H9 (cell line): ENCODE measurements around the gene SURF2. TPM values are rescaled to one million over a fixed set of nuclear protein-coding genes. Genes with fewer than 3 reads are reported as not detected.

Source experiments
- DNase-seq: peaks from one replicate; pipeline ENCODE4 v3.0.0-alpha.2; 2017
- H2AFZ ChIP-seq: one replicate; pipeline ENCODE4 v1.6.1; 2013; ENCODE audit warnings: mild to moderate bottlenecking, low read length, control low read depth, moderate library complexity
- H2AK5ac ChIP-seq: 2 replicates; pipeline ENCODE4 v1.6.1; 2013; ENCODE audit warnings: low read length, control low read depth, mixed read lengths; ENCODE audit not compliant: insufficient read length
- H2BK120ac ChIP-seq: one replicate; pipeline ENCODE4 v1.6.1; 2013; ENCODE audit warnings: low read depth, mild to moderate bottlenecking, low read length, control low read depth, inconsistent platforms; ENCODE audit not compliant: poor library complexity, severe bottlenecking
- H2BK12ac ChIP-seq: 2 replicates; pipeline ENCODE4 v1.6.1; 2013; ENCODE audit warnings: low read length, control low read depth, mixed read lengths, low read depth; ENCODE audit not compliant: insufficient read length
- H2BK15ac ChIP-seq: 2 replicates; pipeline ENCODE4 v1.6.1; 2013; ENCODE audit warnings: low read depth, low read length, control low read depth
- H2BK20ac ChIP-seq: one replicate; pipeline ENCODE4 v1.6.1; 2013; ENCODE audit warnings: low read depth, mild to moderate bottlenecking, low read length, control low read depth, inconsistent platforms; ENCODE audit not compliant: poor library complexity, severe bottlenecking
- H2BK5ac ChIP-seq: 2 replicates; pipeline ENCODE4 v1.6.1; 2013; ENCODE audit warnings: low read length, control low read depth, mixed read lengths; ENCODE audit not compliant: insufficient read length
- H3K14ac ChIP-seq: 2 replicates; pipeline ENCODE4 v1.6.1; 2013; ENCODE audit warnings: low read length, control low read depth; ENCODE audit not compliant: insufficient read depth
- H3K18ac ChIP-seq: 2 replicates; pipeline ENCODE4 v1.6.1; 2013; ENCODE audit warnings: low read depth, mild to moderate bottlenecking, mixed read lengths, low read length, control low read depth; ENCODE audit not compliant: insufficient read length
- H3K23ac ChIP-seq: 2 replicates; pipeline ENCODE4 v1.6.1; 2013; ENCODE audit warnings: low read length, control low read depth, mixed read lengths, low read depth; ENCODE audit not compliant: insufficient read length
- H3K23me2 ChIP-seq: 2 replicates; pipeline ENCODE4 v1.6.1; 2013; ENCODE audit warnings: low read depth, mild to moderate bottlenecking, mixed read lengths, low read length, control low read depth; ENCODE audit not compliant: insufficient read length, poor library complexity, severe bottlenecking
- H3K27ac ChIP-seq: 2 replicates; pipeline ENCODE4 v1.5.1; 2013; ENCODE audit warnings: low read length, control low read depth, mixed read lengths, low read depth; ENCODE audit not compliant: insufficient read length
- H3K27me3 ChIP-seq: 2 replicates; pipeline ENCODE4 v1.6.1; 2013; ENCODE audit warnings: low read length, control low read depth, inconsistent platforms; ENCODE audit not compliant: insufficient read depth
- H3K4ac ChIP-seq: 2 replicates; pipeline ENCODE4 v1.6.1; 2013; ENCODE audit warnings: low read depth, mild to moderate bottlenecking, control low read depth, inconsistent platforms, low read length, moderate library complexity
- H3K4me1 ChIP-seq: 2 replicates; pipeline ENCODE4 v1.6.1; 2013; ENCODE audit warnings: low read length, control low read depth, inconsistent platforms; ENCODE audit not compliant: insufficient read depth
- H3K4me2 ChIP-seq: 2 replicates; pipeline ENCODE4 v1.6.1; 2013; ENCODE audit warnings: low read length, control low read depth, mixed read lengths; ENCODE audit not compliant: insufficient read length, insufficient read depth
- H3K56ac ChIP-seq: 2 replicates; pipeline ENCODE4 v1.6.1; 2013; ENCODE audit warnings: low read depth, mild to moderate bottlenecking, mixed read lengths, low read length, control low read depth; ENCODE audit not compliant: insufficient read length
- H3K79me1 ChIP-seq: 2 replicates; pipeline ENCODE4 v1.6.1; 2013; ENCODE audit warnings: low read depth, mild to moderate bottlenecking, moderate library complexity, low read length, control low read depth, inconsistent platforms; ENCODE audit not compliant: insufficient read depth, poor library complexity, severe bottlenecking
- H3K79me2 ChIP-seq: 2 replicates; pipeline ENCODE4 v1.6.1; 2013; ENCODE audit warnings: low read length, control low read depth, inconsistent platforms; ENCODE audit not compliant: insufficient read depth
- H3K9ac ChIP-seq: 2 replicates; pipeline ENCODE4 v1.6.1; 2013; ENCODE audit warnings: low read length, control low read depth, mixed read lengths; ENCODE audit not compliant: insufficient read length; ENCODE audit errors: extremely low read depth
- H3K9me3 ChIP-seq: one replicate; pipeline ENCODE4 v1.6.1; 2013; ENCODE audit warnings: low read depth, low read length, inconsistent platforms; ENCODE audit not compliant: control insufficient read depth
- H3T11ph ChIP-seq: one replicate; pipeline ENCODE4 v1.6.1; 2013; ENCODE audit warnings: mild to moderate bottlenecking, low read length, control low read depth, inconsistent platforms
- H4K20me1 ChIP-seq: one replicate; pipeline ENCODE4 v1.6.1; 2013; ENCODE audit not compliant: control insufficient read depth, insufficient read length, insufficient read depth
- H4K5ac ChIP-seq: 2 replicates; pipeline ENCODE4 v1.6.1; 2013; ENCODE audit warnings: low read depth, mild to moderate bottlenecking, mixed read lengths, low read length, control low read depth; ENCODE audit not compliant: insufficient read length
- H4K8ac ChIP-seq: replicated peaks from 2 replicates; pipeline ENCODE4 v1.6.1; 2013; ENCODE audit warnings: low read length, control low read depth, mixed read lengths, low read depth; ENCODE audit not compliant: insufficient read length
- H4K91ac ChIP-seq: 2 replicates; pipeline ENCODE4 v1.6.1; 2013; ENCODE audit warnings: low read depth, mild to moderate bottlenecking, moderate library complexity, mixed read lengths, low read length, control low read depth; ENCODE audit not compliant: insufficient read length
- H3K27ac Mint-ChIP-seq, 3 experiments: 2 replicates in 2 of 3; 3 replicates in 1 of 3; pipeline ENCODE4 v1.8.0; 2020 to 2021; ENCODE audit warnings: mixed read lengths in 3 of 3, mild to moderate bottlenecking in 1 of 3, moderate library complexity in 1 of 3
- H3K27me3 Mint-ChIP-seq: 2 replicates; pipeline ENCODE4 v1.8.0; 2021; ENCODE audit warnings: low read depth, mild to moderate bottlenecking, moderate library complexity, mixed read lengths
- H3K36me3 Mint-ChIP-seq, 3 experiments: 2 replicates in 2 of 3; 3 replicates in 1 of 3; pipeline ENCODE4 v1.8.0; 2020 to 2021; ENCODE audit warnings: low read depth in 3 of 3, mixed read lengths in 3 of 3; ENCODE audit not compliant: insufficient read depth in 1 of 3
- H3K4me1 Mint-ChIP-seq, 2 experiments: 2 replicates each; pipeline ENCODE4 v1.8.0; 2020; ENCODE audit warnings: mixed read lengths in 2 of 2
- H3K4me3 Mint-ChIP-seq, 2 experiments: 2 replicates in 1 of 2; 3 replicates in 1 of 2; pipeline ENCODE4 v1.8.0; 2020 to 2021; ENCODE audit warnings: mild to moderate bottlenecking in 2 of 2, mixed read lengths in 2 of 2, moderate library complexity in 1 of 2
- H3K9me3 Mint-ChIP-seq, 2 experiments: 2 replicates in 1 of 2; 3 replicates in 1 of 2; pipeline ENCODE4 v1.8.0; 2020; ENCODE audit warnings: mild to moderate bottlenecking in 2 of 2, mixed read lengths in 2 of 2, moderate library complexity in 1 of 2
- WGBS: extraction: QIAGEN DNeasy Blood & Tissue Kit; methylation state at CpG from one replicate; pipeline ENCODE4 v1.1.7; 2013; ENCODE audit warnings: missing lambda C conversion rate, low lambda C conversion rate, mixed read lengths; ENCODE audit not compliant: insufficient read length; ENCODE audit errors: extremely low coverage; 5-methylcytosine and 5-hydroxymethylcytosine counted together
- total RNA-seq: library from RNA; stranded (reverse); gene quantifications from 2 replicates; pipeline ENCODE4 v1.2.1, GENCODE V29; 2021
- TF ChIP-seq, protein P1 (sequence below): fragments of 200-600 bp; sonication (generic); conservative IDR thresholded peaks from 3 replicates; pipeline ENCODE4 v1.8.0; 2021; ENCODE audit warnings: antibody characterized with exemption, mild to moderate bottlenecking

SURF2 gene
- total RNA-seq, 1 experiment from 2014 or later: 44.4 TPM

DNA sequence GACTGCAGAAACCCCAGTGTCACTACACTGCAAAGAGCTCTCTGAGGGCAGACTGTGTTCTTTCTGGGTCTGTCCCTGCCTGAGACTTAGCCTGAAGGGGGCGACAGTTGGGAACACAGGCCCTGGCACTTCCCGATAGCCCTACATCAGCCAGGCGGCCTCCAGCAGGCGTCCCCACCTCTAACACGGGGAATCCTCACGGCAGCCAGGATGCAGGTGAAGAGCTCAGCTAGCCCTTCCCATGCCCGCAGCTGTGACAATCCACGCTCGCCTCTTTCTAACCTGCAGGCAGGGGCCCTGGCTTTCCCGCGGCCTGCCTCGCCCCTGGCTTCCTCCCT lies 14.3 kb upstream of the SURF2 start:
- no peak overlapping the region for H3K4ac ChIP-seq
- H3K4me1 Mint-ChIP-seq: peaks cover 9 to 11% of the 10 kb centered on the region in 2 experiments
- H3K9me3 ChIP-seq: no peaks in the 10 kb centered on the region
- no peak overlapping the region for H3K18ac ChIP-seq
- H2BK12ac ChIP-seq: no peak overlapping the region
- H2AFZ ChIP-seq: no peak overlapping the region
- H3K56ac ChIP-seq: no peak overlapping the region
- H4K91ac ChIP-seq: no peak overlapping the region
- no peak overlapping the region for H2BK120ac ChIP-seq
- H3K27ac ChIP-seq: no peak overlapping the region
- H4K8ac ChIP-seq: no peak overlapping the region
- no peak overlapping the region for H4K5ac ChIP-seq
- no peak overlapping the region for H3K14ac ChIP-seq
- WGBS: no CpG with 5 or more reads among the region's 12 CpGs
- H3K9ac ChIP-seq: no peak overlapping the region
- H4K20me1 ChIP-seq: no peaks in the 10 kb centered on the region
- peaks cover 10% of the 10 kb centered on the region for H3K79me1 ChIP-seq
- no peaks in the 10 kb centered on the region for H3K23me2 ChIP-seq
- H3T11ph ChIP-seq: no peak overlapping the region
- peak; percentile 84 for DNase-seq
- H3K23ac ChIP-seq: no peak overlapping the region
- no peak overlapping the region for H2BK20ac ChIP-seq
- TF ChIP-seq, protein P1, sequence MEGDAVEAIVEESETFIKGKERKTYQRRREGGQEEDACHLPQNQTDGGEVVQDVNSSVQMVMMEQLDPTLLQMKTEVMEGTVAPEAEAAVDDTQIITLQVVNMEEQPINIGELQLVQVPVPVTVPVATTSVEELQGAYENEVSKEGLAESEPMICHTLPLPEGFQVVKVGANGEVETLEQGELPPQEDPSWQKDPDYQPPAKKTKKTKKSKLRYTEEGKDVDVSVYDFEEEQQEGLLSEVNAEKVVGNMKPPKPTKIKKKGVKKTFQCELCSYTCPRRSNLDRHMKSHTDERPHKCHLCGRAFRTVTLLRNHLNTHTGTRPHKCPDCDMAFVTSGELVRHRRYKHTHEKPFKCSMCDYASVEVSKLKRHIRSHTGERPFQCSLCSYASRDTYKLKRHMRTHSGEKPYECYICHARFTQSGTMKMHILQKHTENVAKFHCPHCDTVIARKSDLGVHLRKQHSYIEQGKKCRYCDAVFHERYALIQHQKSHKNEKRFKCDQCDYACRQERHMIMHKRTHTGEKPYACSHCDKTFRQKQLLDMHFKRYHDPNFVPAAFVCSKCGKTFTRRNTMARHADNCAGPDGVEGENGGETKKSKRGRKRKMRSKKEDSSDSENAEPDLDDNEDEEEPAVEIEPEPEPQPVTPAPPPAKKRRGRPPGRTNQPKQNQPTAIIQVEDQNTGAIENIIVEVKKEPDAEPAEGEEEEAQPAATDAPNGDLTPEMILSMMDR: peak; percentile 66
- H3K4me3 Mint-ChIP-seq: no peak overlapping the region; a peak in 1 of 5 replicates
- H2BK5ac ChIP-seq: no peak overlapping the region
- peaks cover 50 to 91% (median 80%) of the 10 kb centered on the region in 3 experiments for H3K36me3 Mint-ChIP-seq
- H2BK15ac ChIP-seq: no peak overlapping the region
- peak overlapping the region in 1 of 3 experiments; percentile 10; a peak in 1 of 7 replicates for H3K27ac Mint-ChIP-seq
- H3K9me3 Mint-ChIP-seq: no peaks in the 10 kb centered on the region
- no peak overlapping the region for H3K4me2 ChIP-seq
- no peaks in the 10 kb centered on the region; the same call in 1 of the 2 replicates for H3K4me1 ChIP-seq
- H3K79me2 ChIP-seq: peaks cover 6% of the 10 kb centered on the region; the same call in 1 of the 2 replicates
- H3K27me3 ChIP-seq: no peaks in the 10 kb centered on the region
- no peak overlapping the region for H2AK5ac ChIP-seq
- H3K27me3 Mint-ChIP-seq: no peaks in the 10 kb centered on the region
